Activated T-cell treated with anti-CD3 and anti-CD28 coated beads for 48 hours (primary cell): Measurements from ENCODE around the gene C1RL.
"Not testable (repeated sequence)": the region's sequence is repeated elsewhere in the genome, so short reads cannot be mapped to it uniquely, and the experiment has no call there.

Experiments used
- DNase-seq: peaks from one replicate; pipeline ENCODE4 v3.0.0-alpha.2; 2020; ENCODE audit warnings: low read depth

The C1RL gene

DNA sequence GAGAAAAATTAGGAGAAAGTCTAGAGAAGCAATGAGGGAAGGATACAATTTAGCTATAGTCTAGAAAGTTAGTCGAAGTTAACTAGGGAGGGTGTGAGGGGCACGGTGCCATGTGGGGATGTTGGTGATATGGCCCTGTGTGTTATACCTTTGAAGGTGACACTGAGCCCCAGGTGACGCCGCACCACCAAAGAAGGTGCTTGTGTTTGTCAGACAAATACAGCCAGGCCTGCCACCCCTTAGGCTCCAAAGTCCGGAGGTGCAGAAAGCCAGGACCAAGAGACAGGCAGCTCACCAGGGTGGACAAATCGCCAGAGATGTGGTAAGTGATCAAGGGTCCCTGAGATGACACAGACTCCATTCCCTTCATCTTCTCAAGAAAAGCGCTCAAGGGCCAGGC lies 47.4 kb downstream of the C1RL start:
- no peak for DNase-seq

DNA sequence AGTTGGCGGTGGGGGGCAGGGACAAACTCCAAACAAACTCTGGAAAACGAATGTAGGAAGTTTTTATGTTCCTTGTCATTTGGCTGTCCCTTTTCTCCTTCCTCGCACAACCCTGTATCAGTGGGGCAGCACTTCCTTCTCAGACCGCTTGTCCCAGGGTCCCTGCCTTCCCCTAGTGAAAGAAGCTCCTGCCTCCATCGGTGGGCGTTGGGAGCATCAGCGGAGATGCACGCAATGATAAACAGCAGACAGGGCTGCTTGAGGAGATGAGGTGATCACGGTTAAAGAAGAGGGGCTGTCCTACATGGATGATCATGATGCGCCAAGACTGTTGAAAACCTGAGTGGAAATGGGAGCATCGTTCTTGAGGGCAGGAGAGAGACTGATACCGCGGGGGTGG lies 47.9 kb downstream of the C1RL start:
- no peak for DNase-seq

DNA sequence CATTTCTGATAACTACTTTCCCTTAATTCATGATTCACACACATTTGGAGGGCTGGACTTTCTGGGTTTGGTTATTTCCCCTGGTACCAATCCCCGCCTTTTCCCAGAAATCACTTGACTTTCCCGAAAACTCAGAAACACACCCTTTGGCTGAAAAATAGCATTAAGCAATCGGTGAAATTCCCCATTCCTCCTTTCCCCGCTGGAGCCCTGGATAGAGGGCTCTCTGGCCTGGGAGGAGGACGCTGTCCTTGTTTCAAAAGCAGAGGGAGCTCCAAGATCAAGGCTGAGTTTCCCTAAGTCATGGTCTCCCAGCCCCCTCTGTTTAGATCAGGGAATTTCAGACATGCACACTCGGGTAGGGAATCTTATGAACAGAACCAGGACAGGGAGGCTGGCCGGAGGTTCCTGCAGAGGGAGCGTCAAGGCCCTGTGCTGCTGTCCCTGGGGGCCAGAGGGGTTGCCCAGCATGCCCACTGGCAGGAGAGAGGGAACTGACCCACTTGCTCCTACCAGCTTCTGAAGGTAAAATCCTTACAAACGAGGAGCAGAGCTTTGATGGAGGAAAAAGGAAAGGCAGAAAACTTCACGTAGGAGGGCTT lies 48.6 kb downstream of the C1RL start, which contains the start of gene C1S:
C1S (plus strand) TSS at position 366 of the 602 bp plus-strand sequence. CDS start 1,195 bp downstream, outside the sequence.
- no peak for DNase-seq

GRCh38 chr12:7059780-7060179 lies 49.2 kb downstream of the C1RL start:
- no peak for DNase-seq

DNA sequence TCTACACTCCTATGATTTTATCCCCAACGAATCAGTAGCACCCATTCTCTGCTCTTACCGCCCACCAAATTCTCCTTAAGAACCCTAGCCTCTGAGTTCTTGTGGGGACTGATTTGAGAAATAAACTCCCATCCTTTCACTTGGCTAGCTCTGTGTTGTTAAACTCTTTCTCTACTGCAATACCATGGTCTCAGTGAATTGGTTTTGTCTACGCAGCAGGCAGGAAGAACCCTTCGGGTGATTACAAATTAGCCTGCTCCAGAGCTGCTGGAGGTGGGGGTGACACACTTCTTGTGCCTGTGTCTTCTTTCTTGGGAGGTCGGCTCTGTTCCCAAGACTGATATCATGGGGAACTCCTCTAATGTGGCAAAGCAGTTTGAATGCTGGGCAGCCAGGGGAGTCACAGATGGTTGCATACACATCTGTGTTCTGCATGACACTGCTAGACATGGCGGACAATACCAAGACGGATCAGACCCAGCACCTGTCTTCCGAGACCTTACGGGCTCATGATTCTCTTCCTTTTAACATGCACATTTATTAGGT lies 50.1 kb downstream of the C1RL start:
- DNase-seq = no peak

GRCh38 chr12:7058163-7058845 lies 50.7 kb downstream of the C1RL start:
- no peak for DNase-seq

GRCh38 chr12:7055736-7056135 lies 53.3 kb downstream of the C1RL start:
- DNase-seq = not testable (repeated sequence)

DNA sequence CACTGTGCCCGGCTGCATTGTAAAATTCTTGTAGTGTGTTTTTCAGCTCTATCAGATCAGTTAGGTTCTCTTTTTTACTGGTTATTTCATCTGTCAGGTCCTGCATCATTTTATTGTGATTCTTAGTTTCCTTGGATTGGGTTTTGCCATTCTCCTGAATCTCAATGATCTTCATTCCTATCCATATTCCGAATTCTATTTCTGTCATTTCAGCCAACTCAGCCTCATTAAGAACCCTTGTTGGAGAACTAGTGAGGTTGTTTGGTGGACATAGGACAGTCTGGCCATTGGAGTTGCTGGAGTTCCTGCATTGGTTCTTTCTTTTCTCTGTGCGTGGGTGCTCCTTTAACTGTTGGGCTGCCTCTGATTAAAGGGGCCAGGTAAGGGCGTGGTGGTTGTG lies 54.1 kb downstream of the C1RL start:
- no peak for DNase-seq

GRCh38 chr12:7049973-7050372 lies 59.0 kb downstream of the C1RL start:
- not testable (repeated sequence) for DNase-seq

DNA sequence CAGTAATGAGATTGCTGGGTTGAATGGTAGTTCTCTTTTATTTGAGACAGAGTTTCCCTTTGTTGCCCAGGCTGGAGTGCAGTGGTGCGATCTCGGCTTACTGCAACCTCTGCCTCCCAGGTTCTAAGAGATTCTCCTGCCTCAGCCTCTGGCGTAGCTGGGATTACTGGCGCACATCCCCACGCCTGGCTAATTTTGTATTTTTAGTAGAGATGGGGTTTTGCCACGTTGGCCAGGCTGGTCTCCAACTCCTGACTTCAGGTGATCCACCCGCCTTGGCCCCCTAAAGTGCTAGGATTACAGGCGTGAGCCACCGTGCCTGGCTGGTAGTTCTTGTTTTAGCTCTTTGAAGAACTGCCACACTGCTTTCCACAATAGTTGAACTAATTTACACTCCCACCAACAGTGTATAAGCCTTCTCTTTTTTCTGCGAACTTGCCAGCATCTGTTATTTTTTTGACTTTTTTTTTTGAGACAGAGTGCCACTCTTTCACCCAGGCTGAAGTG lies 59.5 kb downstream of the C1RL start:
- DNase-seq = not testable (repeated sequence)

- DNase-seq = no peak
Observed at GRCh38 chr12:7047306-7047705, 61.7 kb downstream of the C1RL start.

- DNase-seq = no peak
Observed at GRCh38 chr12:7046383-7047105, 62.5 kb downstream of the C1RL start.

GRCh38 chr12:7045913-7046312 lies 63.1 kb downstream of the C1RL start:
- no peak for DNase-seq
